Activated T-helper 17 cell treated with anti-CD3 and anti-CD28 coated beads, Interleukin-2, amount 50 U/mL, for 72 hours (primary cell): ENCODE measurements around the gene INTS12. TPM values are rescaled to one million over a fixed set of nuclear protein-coding genes. Genes with fewer than 3 reads are reported as not detected.

Experiments
- ATAC-seq: fragments of 150-1000 bp; cut with Tn5 transposase; replicated peaks from 2 replicates; pipeline ENCODE4 v1.10.0; 2021; ENCODE audit warnings: mild to moderate bottlenecking, moderate library complexity
- H3K27ac Mint-ChIP-seq: one replicate; pipeline ENCODE4 v1.8.0; 2022; ENCODE audit warnings: mixed read lengths
- H3K27me3 Mint-ChIP-seq: one replicate; pipeline ENCODE4 v1.8.0; 2022; ENCODE audit warnings: mixed read lengths
- H3K36me3 Mint-ChIP-seq: one replicate; pipeline ENCODE4 v1.8.0; 2022; ENCODE audit warnings: low read depth, mild to moderate bottlenecking, mixed read lengths
- H3K4me1 Mint-ChIP-seq: one replicate; pipeline ENCODE4 v1.8.0; 2022; ENCODE audit warnings: mixed read lengths
- H3K4me3 Mint-ChIP-seq: one replicate; pipeline ENCODE4 v1.8.0; 2022; ENCODE audit warnings: mild to moderate bottlenecking, mixed read lengths
- H3K9me3 Mint-ChIP-seq: one replicate; pipeline ENCODE4 v1.8.0; 2022; ENCODE audit warnings: mixed read lengths
- total RNA-seq, 2 donors: library from RNA; stranded (reverse); gene quantifications; one replicate each; pipeline ENCODE4 v1.2.3, GENCODE V29; 2022

Gene INTS12
- total RNA-seq, 2 donors from 2014 or later = 10.6 to 17.4 TPM

GRCh38 chr4:105661028-105661427, 47.5 kb downstream of the INTS12 start:
- Mint-ChIP-seq H3K4me1 (no peaks in the 10 kb centered on the region), H3K36me3 (no peaks in the 10 kb centered on the region), H3K27me3 (peaks cover 9% of the 10 kb centered on the region), H3K27ac (no peak overlapping the region), H3K9me3 (no peaks in the 10 kb centered on the region), H3K4me3 (no peak overlapping the region)
- no peak for ATAC-seq

DNA sequence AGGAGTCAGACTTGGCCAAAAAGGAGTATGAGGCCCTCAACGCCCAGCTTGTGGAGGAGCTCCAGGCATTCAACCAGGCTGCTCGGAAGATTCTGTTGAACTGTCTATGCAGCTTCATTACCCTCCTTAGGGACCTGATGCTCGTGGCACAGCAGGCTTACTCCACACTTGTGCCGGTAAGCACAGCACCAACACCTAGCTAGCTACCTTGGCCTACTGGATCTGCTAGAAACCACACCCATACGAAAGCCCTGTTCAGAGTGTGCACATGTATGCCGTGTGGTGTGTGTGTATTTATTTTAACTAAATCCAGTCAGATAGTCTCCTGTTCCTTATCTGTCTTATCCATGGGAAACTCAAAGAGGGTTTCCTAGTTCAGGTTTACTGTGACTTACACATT, 49.3 kb downstream of the INTS12 start:
- Mint-ChIP-seq H3K27ac (no peak overlapping the region), H3K4me3 (no peak overlapping the region), H3K4me1 (no peaks in the 10 kb centered on the region), H3K27me3 (peaks cover 7% of the 10 kb centered on the region), H3K9me3 (no peaks in the 10 kb centered on the region), H3K36me3 (no peaks in the 10 kb centered on the region)
- ATAC-seq = no peak

DNA sequence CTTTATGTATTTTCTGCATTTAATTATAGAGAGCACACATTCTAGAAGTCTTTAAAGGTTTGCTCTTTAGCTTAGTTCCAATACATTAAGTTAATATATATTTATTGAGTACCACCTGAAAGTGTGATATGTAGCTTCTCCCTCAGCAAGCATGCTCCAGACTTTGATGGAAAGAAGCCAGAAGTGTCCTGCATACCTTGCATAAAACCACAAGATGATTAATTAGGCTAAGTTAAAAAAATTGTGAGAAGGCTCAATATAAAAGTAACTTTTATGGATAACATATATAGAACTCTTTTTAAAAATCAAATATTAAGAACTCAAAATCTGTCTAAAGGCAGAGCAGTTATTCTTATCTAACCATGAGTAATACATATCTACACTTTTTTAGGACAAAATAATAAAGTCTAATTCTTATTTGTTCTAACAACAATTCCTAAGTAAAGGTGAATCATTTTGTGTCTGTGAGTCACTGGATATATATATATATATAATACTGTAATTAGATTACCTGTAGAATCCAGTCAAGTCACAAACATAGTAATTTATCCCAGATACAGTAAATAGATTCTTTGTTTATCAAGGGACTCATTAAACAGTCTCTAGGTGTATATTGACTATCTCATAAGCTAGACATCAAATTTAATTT, 51.2 kb downstream of the INTS12 start:
- Mint-ChIP-seq H3K27ac (no peak overlapping the region), H3K36me3 (no peaks in the 10 kb centered on the region), H3K27me3 (peaks cover 11% of the 10 kb centered on the region), H3K9me3 (no peaks in the 10 kb centered on the region), H3K4me1 (no peaks in the 10 kb centered on the region), H3K4me3 (no peak overlapping the region)
- no peak for ATAC-seq

DNA sequence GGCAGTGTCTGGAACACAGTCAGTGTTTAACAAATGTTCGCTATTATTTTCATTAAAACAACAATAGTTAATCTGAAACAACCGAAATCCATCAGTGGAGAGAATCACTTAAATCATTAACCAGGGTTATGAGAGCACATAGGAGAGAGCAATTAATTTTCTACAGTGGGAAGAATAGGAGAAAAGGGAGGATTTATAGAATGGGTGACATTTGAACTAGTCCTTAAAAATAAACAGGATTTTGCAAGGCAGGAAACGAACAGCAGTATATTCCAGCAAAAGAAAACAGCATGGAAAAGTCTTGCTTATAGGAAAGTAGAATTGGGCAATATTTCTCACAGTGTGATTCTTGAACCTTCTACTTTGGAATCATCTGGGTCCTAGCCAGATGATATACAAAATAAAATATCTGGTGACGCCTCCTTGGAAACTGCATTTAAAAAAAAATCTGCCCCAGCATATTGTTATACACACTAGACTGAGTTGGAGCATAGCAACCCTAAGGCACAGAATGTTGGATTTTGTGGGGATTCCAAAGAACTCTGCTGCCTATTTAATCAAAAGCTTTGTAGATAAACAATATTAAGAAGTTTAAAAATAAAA, 56.1 kb downstream of the INTS12 start:
- ATAC-seq = no peak
- Mint-ChIP-seq H3K27me3 (peaks cover 32% of the 10 kb centered on the region), H3K9me3 (no peaks in the 10 kb centered on the region), H3K4me1 (no peaks in the 10 kb centered on the region), H3K36me3 (no peaks in the 10 kb centered on the region), H3K4me3 (no peak overlapping the region), H3K27ac (no peak overlapping the region)

DNA sequence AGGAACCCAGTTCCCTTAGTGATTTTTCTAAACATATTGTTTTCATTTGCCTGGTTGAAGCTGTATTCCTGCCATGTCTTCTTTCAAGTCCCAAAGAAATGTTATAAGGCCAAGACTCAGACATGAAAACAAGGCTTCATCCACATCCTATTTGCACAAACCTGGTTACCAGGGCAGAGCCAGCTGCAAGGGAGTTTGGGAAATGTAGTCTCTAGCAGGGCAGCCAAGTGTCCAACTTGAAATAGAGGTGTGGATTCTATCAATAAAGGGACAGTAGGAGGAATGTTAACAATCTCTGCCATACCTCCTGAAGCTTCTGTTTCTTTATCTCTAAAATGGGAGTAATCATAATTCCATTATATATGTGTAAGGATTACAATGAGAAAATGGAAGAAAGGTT, 56.6 kb downstream of the INTS12 start:
- no peaks in the 10 kb centered on the region for H3K36me3 Mint-ChIP-seq
- no peaks in the 10 kb centered on the region for H3K4me1 Mint-ChIP-seq
- no peak overlapping the region for H3K4me3 Mint-ChIP-seq
- H3K27ac Mint-ChIP-seq = no peak overlapping the region
- H3K9me3 Mint-ChIP-seq = no peaks in the 10 kb centered on the region
- H3K27me3 Mint-ChIP-seq = peaks cover 31% of the 10 kb centered on the region
- ATAC-seq = no peak

GRCh38 chr4:105650190-105650589, 58.3 kb downstream of the INTS12 start:
- H3K9me3 Mint-ChIP-seq = no peaks in the 10 kb centered on the region
- H3K36me3 Mint-ChIP-seq = no peaks in the 10 kb centered on the region
- H3K27me3 Mint-ChIP-seq = peaks cover 34% of the 10 kb centered on the region
- no peak overlapping the region for H3K27ac Mint-ChIP-seq
- no peaks in the 10 kb centered on the region for H3K4me1 Mint-ChIP-seq
- ATAC-seq = no peak
- no peak overlapping the region for H3K4me3 Mint-ChIP-seq

DNA sequence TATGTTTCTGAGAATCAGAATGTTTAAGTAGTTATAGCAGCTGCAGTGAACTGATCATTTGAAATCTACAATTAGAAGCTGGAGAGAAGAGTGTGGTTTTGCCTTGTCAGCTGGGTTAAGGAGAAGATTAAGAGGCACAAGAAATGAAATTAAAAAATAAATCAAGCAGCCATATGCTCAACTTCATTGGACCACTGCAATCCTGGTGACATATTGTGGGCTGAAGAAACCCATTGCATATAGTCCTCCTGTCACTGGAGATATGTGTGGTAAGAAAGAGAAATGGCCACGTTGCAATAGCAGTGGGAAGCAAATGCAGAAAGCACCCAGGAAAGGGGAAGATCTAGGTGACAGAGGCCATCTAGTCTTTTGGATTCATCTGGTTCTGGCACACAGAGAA, 63.0 kb downstream of the INTS12 start:
- no peak for ATAC-seq
- Mint-ChIP-seq H3K4me1 (no peaks in the 10 kb centered on the region), H3K9me3 (no peaks in the 10 kb centered on the region), H3K27ac (no peak overlapping the region), H3K27me3 (peaks cover 37% of the 10 kb centered on the region), H3K4me3 (no peak overlapping the region), H3K36me3 (no peaks in the 10 kb centered on the region)

DNA sequence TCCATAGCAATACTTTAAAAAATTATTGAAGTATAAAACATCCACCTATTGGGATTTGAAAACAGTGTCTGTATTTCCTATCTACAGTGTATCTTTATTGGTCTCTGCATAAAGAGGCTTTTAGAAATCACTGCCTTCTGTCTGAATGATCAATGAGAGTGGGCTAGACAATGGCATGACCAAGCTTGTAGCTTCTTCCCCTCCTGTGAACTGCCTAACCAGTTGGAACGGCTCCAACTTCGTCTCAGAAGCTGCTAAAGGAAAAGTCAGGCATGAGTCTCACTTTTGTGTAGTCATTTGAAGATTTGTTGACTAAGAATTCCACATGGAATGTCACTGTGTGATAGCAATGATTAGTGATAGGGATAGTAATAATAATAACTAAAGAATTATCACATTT, 64.2 kb downstream of the INTS12 start:
- no peak overlapping the region for H3K27ac Mint-ChIP-seq
- no peaks in the 10 kb centered on the region for H3K36me3 Mint-ChIP-seq
- no peaks in the 10 kb centered on the region for H3K9me3 Mint-ChIP-seq
- no peak overlapping the region for H3K4me3 Mint-ChIP-seq
- no peaks in the 10 kb centered on the region for H3K4me1 Mint-ChIP-seq
- ATAC-seq = no peak
- peaks cover 29% of the 10 kb centered on the region for H3K27me3 Mint-ChIP-seq

GRCh38 chr4:105641845-105642244, 66.6 kb downstream of the INTS12 start:
- no peaks in the 10 kb centered on the region for H3K36me3 Mint-ChIP-seq
- no peak overlapping the region for H3K4me3 Mint-ChIP-seq
- peaks cover 5% of the 10 kb centered on the region for H3K4me1 Mint-ChIP-seq
- no peak for ATAC-seq
- peaks cover 21% of the 10 kb centered on the region for H3K27me3 Mint-ChIP-seq
- H3K27ac Mint-ChIP-seq = no peak overlapping the region
- H3K9me3 Mint-ChIP-seq = no peaks in the 10 kb centered on the region

GRCh38 chr4:105637408-105638176, 70.9 kb downstream of the INTS12 start:
- H3K4me3 Mint-ChIP-seq = no peak overlapping the region
- H3K9me3 Mint-ChIP-seq = no peaks in the 10 kb centered on the region
- no peak for ATAC-seq
- peaks cover 5% of the 10 kb centered on the region for H3K4me1 Mint-ChIP-seq
- peaks cover 14% of the 10 kb centered on the region for H3K27me3 Mint-ChIP-seq
- no peaks in the 10 kb centered on the region for H3K36me3 Mint-ChIP-seq
- no peak overlapping the region for H3K27ac Mint-ChIP-seq

DNA sequence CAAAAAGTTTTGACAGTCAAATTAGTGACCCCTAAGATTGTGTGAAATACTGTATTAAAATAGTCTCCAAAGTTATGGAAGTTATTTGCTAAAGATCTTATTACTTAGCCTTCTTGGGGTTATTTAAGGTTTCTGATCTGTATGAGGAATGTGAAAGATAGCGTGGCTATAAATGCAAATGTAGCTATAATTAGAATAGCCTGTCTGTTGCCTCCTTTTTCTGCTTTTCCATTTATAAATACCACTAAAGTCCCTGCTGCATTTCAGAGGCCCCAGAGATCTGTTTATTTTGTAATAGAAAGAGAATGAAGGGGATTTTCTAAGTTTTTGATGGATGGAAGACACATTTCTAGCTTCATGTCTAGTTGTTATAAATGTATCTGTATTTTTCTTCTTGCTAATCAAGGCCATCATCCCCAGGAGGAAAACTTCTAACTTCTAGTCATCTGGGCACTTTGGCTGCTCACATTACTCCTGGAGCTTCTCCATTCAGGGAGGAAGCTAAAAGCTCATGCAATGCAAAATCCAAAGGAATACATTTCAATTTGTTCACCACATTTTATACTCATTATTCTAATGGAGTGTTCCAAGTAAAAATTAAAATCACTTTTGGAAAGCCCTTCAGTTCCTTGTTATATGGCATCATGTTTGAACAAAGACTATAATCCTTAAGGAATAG, 73.9 kb downstream of the INTS12 start:
- peaks cover 5% of the 10 kb centered on the region for H3K4me1 Mint-ChIP-seq
- no peak for ATAC-seq
- H3K36me3 Mint-ChIP-seq = no peaks in the 10 kb centered on the region
- H3K4me3 Mint-ChIP-seq = no peak overlapping the region
- no peaks in the 10 kb centered on the region for H3K9me3 Mint-ChIP-seq
- no peak overlapping the region for H3K27ac Mint-ChIP-seq
- H3K27me3 Mint-ChIP-seq = peaks cover 15% of the 10 kb centered on the region

DNA sequence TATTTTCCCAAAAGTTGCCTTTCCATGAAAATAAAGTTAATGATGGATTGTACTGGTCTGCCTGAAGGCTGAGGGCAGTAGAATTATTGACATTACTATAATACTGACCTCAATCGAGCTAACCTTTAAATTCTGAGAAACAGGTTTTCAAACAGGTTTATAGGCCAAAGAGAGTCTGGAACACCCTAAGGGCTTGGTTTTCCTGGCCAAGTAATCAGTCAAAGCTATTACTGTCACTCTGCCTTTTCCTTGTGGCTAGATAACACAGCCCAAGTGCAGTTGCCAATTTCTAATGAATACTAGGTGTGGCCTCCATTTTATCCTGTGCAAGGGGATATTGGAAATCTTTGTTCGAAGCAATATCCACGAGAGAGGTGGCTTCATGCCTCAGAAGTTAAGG, 75.2 kb downstream of the INTS12 start:
- Mint-ChIP-seq H3K4me1 (peaks cover 5% of the 10 kb centered on the region), H3K36me3 (no peaks in the 10 kb centered on the region), H3K27me3 (peaks cover 19% of the 10 kb centered on the region), H3K27ac (no peak overlapping the region), H3K4me3 (no peak overlapping the region), H3K9me3 (no peaks in the 10 kb centered on the region)
- ATAC-seq = no peak
